Heart left ventricle (tissue), 16 donors: ENCODE data around the gene CDK5RAP2. TPM values are rescaled to one million over a fixed set of nuclear protein-coding genes. Genes with fewer than 3 reads are reported as not detected.
"Not testable (repeated sequence)": the region's sequence is repeated elsewhere in the genome, so short reads cannot be mapped to it uniquely, and the experiment has no call there.

ENCODE experiments used
- ATAC-seq, 4 donors: fragments of 200-7000 bp; cut with Tn5 transposase; one replicate each; pipeline ENCODE4 v1.9.1; 2020 to 2022; ENCODE audit warnings: moderate library complexity in 4 of 4, mild to moderate bottlenecking in 3 of 4, moderate number of reproducible peaks in 1 of 4
- DNase-seq, 5 donors: peaks; one replicate each; pipeline ENCODE4 v3.0.0-alpha.2; 2020
- H3K27ac ChIP-seq, 12 donors: fragments of 200-600 bp; sonication (generic) in 4 of 12; one replicate each; pipeline versions ENCODE4 v1.5.0 to v1.8.0; 2016 to 2022; ENCODE audit warnings: mild to moderate bottlenecking in 2 of 12
- H3K27me3 ChIP-seq, 9 donors: fragments of 200-600 bp; sonication (generic) in 2 of 9; one replicate each; pipeline versions ENCODE4 v1.5.1 to v1.8.0; 2016 to 2022; ENCODE audit warnings: mild to moderate bottlenecking in 3 of 9
- H3K36me3 ChIP-seq, 9 donors: fragments of 200-600 bp; sonication (generic) in 2 of 9; one replicate each; pipeline versions ENCODE4 v1.5.0 to v1.8.0; 2018 to 2022; ENCODE audit warnings: mild to moderate bottlenecking in 2 of 9
- H3K4me1 ChIP-seq, 12 donors: fragments of 200-600 bp; sonication (generic) in 4 of 12; one replicate each; pipeline versions ENCODE4 v1.5.0 to v1.8.0; 2016 to 2022; ENCODE audit warnings: mild to moderate bottlenecking in 3 of 12
- H3K4me3 ChIP-seq, 12 donors: fragments of 200-600 bp; sonication (generic) in 4 of 12; one replicate each; pipeline versions ENCODE4 v1.5.0 to v1.8.0; 2017 to 2022; ENCODE audit warnings: mild to moderate bottlenecking in 9 of 12, moderate library complexity in 4 of 12
- H3K9me3 ChIP-seq, 12 donors: fragments of 200-600 bp; sonication (generic) in 4 of 12; one replicate each; pipeline versions ENCODE4 v1.5.0 to v1.8.0; 2016 to 2022; ENCODE audit warnings: mild to moderate bottlenecking in 1 of 12
- POLR2A ChIP-seq, 2 donors: fragments of 450-650 bp; IDR thresholded peaks; one replicate each; pipeline ENCODE4 v1.6.1; 2017; ENCODE audit warnings: antibody characterized with exemption in 2 of 2, mild to moderate bottlenecking in 2 of 2, moderate library complexity in 2 of 2
- WGBS, 4 donors: extraction: QIAGEN DNeasy Blood & Tissue Kit in 2 of 4; methylation state at CpG; one replicate each; pipeline versions ENCODE4 v1.1.5 to v1.1.7; 2013 to 2018; 5-methylcytosine and 5-hydroxymethylcytosine counted together
- intact Hi-C, 10 donors: fragments of 100-400 bp; cut with DNase I; formaldehyde crosslinking; loops; one replicate each; pipeline versions ENCODE4 v1.11.1 to v1.14.2; 2022
- polyA plus RNA-seq, 2 donors: library from polyadenylated mRNA; stranded (reverse); fragments of 200-250 nt; gene quantifications; one replicate each; pipeline ENCODE4 v1.2.3, GENCODE V29; 2013
- total RNA-seq, 9 donors: library from RNA; depleted of rRNA in 2 of 9; stranded (reverse); fragments of >200 nt in 2 of 9; fragmentation: NEBNext Ultra II Directional in 3 of 9; extraction: Animal tissue kit (Norgen Biotek cat#: 25700) in 3 of 9; gene quantifications; one replicate each; pipeline versions ENCODE4 v1.1.0 to v1.2.4, GENCODE V29; 2016 to 2023
- TF ChIP-seq, protein P1 (sequence below), 12 donors: fragments of 200-600 bp; sonication (generic) in 4 of 12; IDR thresholded peaks; one replicate each; pipeline versions ENCODE4 v1.5.0 to v1.8.0; 2018 to 2022; ENCODE audit warnings: antibody characterized with exemption in 12 of 12, mild to moderate bottlenecking in 5 of 12
- donor health status: ischemic (EF 13 %, LVEDD 7.1; RV severe dilation, severe dysfunction).
- donor health status: healthy with polysubstance abuse.
- donor health status: DM: no; HTN: yes; CAD: no.
- donor health status: DM: no; HTN: no; CAD: no.
- donor health status: ischemic (EF 25% LVEDD 6.9; RV normal size, moderate dysfunction).
- donor health status: ischemic (EF 25% LVEDD 5.7; RV mildly dilated, moderate dysfunction).
- donor health status: healthy.
- donor health status: DM: yes; HTN: yes; CAD: no.
- donor health status: ischemic (EF 35%, LVEDD 5.7; RV mildly dilated, moderate dysfunction).
- donor health status: nonischemic (EF 11% LVEDD 7.7; RV severe dilation, severe dysfunction).
- donor health status: DM: yes; HTN: yes; CAD: no.
- donor health status: PGD.
- donor health status: ischemic (EF 29% LVEDD 5.4; RV normal size, mild dysfunction).
- donor health status: nonischemic (EF 23%, LVEDD 6.1; RV moderate dilation, normal function).

Gene CDK5RAP2
- total and polyA plus RNA-seq, 11 donors, result 26.1 to 114 (median 53.1) TPM

DNA sequence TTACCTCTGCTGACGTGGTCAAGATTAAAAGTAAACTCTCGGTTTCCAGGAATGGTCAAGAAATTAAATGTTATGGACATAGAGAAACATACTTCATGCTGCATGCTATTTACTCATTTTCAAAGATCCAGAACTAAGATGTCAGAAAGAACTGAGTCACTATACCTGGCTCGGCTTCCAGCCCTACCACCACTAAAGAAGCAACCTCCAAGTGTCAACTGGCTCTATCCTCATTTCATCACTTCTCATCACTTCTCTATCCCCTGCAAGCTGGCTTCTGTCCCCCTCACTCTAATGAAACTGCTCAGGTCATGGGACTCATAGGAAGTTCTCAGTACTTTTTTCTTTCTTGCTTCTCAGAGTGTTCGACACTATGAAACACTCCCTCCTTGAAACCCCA, 116.2 kb downstream of the CDK5RAP2 start:
- no peaks in the 10 kb centered on the region for H3K27me3 ChIP-seq
- 87 to 95% (median 91%) methylated on average over 4 of the region's 4 CpGs for WGBS, 4 donors
- no peaks in the 10 kb centered on the region for H3K4me1 ChIP-seq
- DNase-seq (no peak), ATAC-seq (no peak)
- TF ChIP-seq POLR2A (IDR thresholded peaks at IDR 0.05), result no peak
- TF ChIP-seq, protein P1, sequence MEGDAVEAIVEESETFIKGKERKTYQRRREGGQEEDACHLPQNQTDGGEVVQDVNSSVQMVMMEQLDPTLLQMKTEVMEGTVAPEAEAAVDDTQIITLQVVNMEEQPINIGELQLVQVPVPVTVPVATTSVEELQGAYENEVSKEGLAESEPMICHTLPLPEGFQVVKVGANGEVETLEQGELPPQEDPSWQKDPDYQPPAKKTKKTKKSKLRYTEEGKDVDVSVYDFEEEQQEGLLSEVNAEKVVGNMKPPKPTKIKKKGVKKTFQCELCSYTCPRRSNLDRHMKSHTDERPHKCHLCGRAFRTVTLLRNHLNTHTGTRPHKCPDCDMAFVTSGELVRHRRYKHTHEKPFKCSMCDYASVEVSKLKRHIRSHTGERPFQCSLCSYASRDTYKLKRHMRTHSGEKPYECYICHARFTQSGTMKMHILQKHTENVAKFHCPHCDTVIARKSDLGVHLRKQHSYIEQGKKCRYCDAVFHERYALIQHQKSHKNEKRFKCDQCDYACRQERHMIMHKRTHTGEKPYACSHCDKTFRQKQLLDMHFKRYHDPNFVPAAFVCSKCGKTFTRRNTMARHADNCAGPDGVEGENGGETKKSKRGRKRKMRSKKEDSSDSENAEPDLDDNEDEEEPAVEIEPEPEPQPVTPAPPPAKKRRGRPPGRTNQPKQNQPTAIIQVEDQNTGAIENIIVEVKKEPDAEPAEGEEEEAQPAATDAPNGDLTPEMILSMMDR (IDR thresholded peaks at IDR 0.05), result no peak
- no peaks in the 10 kb centered on the region for H3K9me3 ChIP-seq
- peaks cover 0 to 65% (median 44%) of the 10 kb centered on the region in 9 donors for H3K36me3 ChIP-seq
- intact Hi-C loops, result no loop called here
- H3K27ac ChIP-seq, result no peak overlapping the region
- H3K4me3 ChIP-seq, result no peak overlapping the region

GRCh38 chr9:120461677-120462076, 118.3 kb downstream of the CDK5RAP2 start:
- WGBS, 4 donors, result 95 to 98% (median 96%) methylated on average over 9 of the region's 9 CpGs
- DNase-seq, H3K27me3 ChIP-seq, H3K4me3 ChIP-seq, H3K4me1 ChIP-seq, H3K9me3 ChIP-seq, intact Hi-C loops, H3K27ac ChIP-seq, ATAC-seq: not testable (repeated sequence)
- peaks cover 0 to 64% (median 45%) of the 10 kb centered on the region in 9 donors for H3K36me3 ChIP-seq

GRCh38 chr9:120456218-120456617, 123.7 kb downstream of the CDK5RAP2 start:
- H3K27me3 ChIP-seq, result no peaks in the 10 kb centered on the region
- no peak for DNase-seq
- H3K4me3 ChIP-seq, result no peak overlapping the region
- intact Hi-C loops, result loop anchor here in 1 of 10 donors (10.0 kb wide), 1 partner anchor 471 kb away; no protein-coding TSS in a partner anchor
- no peak overlapping the region for H3K27ac ChIP-seq
- peaks cover 0 to 12% (median 0%) of the 10 kb centered on the region in 12 donors for H3K9me3 ChIP-seq
- TF ChIP-seq, protein P1 (IDR thresholded peaks at IDR 0.05), result no peak
- TF ChIP-seq POLR2A (IDR thresholded peaks at IDR 0.05), result no peak
- H3K36me3 ChIP-seq, result peaks cover 0 to 75% (median 63%) of the 10 kb centered on the region in 9 donors
- H3K4me1 ChIP-seq, result no peaks in the 10 kb centered on the region
- ATAC-seq, result no peak
- 92 to 97% (median 94%) methylated on average over 3 of the region's 3 CpGs for WGBS, 4 donors

GRCh38 chr9:120454467-120454866, 125.5 kb downstream of the CDK5RAP2 start:
- TF ChIP-seq, protein P1 (IDR thresholded peaks at IDR 0.05), result no peak
- no peak for TF ChIP-seq POLR2A (IDR thresholded peaks at IDR 0.05)
- intact Hi-C loops, result loop anchor here in 1 of 10 donors (10.0 kb wide), 1 partner anchor 470 kb away; no protein-coding TSS in a partner anchor
- Histone ChIP-seq H3K27me3 (no peaks in the 10 kb centered on the region), H3K4me3 (no peak overlapping the region), H3K27ac (no peak overlapping the region), H3K9me3 (peaks cover 0 to 12% (median 0%) of the 10 kb centered on the region in 12 donors), H3K4me1 (no peaks in the 10 kb centered on the region), H3K36me3 (peaks cover 0 to 73% (median 60%) of the 10 kb centered on the region in 9 donors)
- ATAC-seq (no peak), DNase-seq (no peak)
- 62 to 87% (median 83%) methylated on average over 3 of the region's 3 CpGs for WGBS, 4 donors

GRCh38 chr9:120453792-120454191, 126.2 kb downstream of the CDK5RAP2 start:
- 90 to 96% (median 93%) methylated on average over 4 of the region's 4 CpGs for WGBS, 4 donors
- Histone ChIP-seq H3K36me3 (peaks cover 0 to 68% (median 58%) of the 10 kb centered on the region in 9 donors), H3K27me3 (no peaks in the 10 kb centered on the region), H3K4me3 (no peak overlapping the region), H3K4me1 (no peaks in the 10 kb centered on the region), H3K9me3 (peaks cover 0 to 12% (median 0%) of the 10 kb centered on the region in 12 donors), H3K27ac (no peak overlapping the region)
- ATAC-seq (no peak), DNase-seq (no peak)
- intact Hi-C loops, result loop anchor here in 1 of 10 donors (10.0 kb wide), 1 partner anchor 469 kb away; no protein-coding TSS in a partner anchor
- TF ChIP-seq, protein P1 (IDR thresholded peaks at IDR 0.05), result no peak
- TF ChIP-seq POLR2A (IDR thresholded peaks at IDR 0.05), result no peak
